Esophagus muscularis mucosa (tissue), 4 donors: ENCODE results near the gene RUNX2. TPM values are rescaled to one million over a fixed set of nuclear protein-coding genes. Genes with fewer than 3 reads are reported as not detected.

ENCODE experiments used
- DNase-seq: peaks from one replicate; pipeline ENCODE4 v3.0.0-alpha.2; 2017; ENCODE audit errors: extremely low spot score
- H3K27ac ChIP-seq, 4 donors: fragments of 200-600 bp; sonication (generic); replicated peaks in 1 of 4; 1 replicate in 3 of 4; 2 replicates in 1 of 4; pipeline ENCODE4 v1.5.1; 2016 to 2019; ENCODE audit warnings: mild to moderate bottlenecking in 1 of 4
- H3K27me3 ChIP-seq, 4 donors: fragments of 200-600 bp; sonication (generic); one replicate each; pipeline versions ENCODE4 v1.5.1 to v1.6.0; 2016 to 2019
- H3K36me3 ChIP-seq, 4 donors: fragments of 200-600 bp; sonication (generic); one replicate each; pipeline ENCODE4 v1.5.1; 2016 to 2019
- H3K4me1 ChIP-seq, 4 donors: fragments of 200-600 bp; sonication (generic); one replicate each; pipeline ENCODE4 v1.5.1; 2016 to 2019
- H3K4me3 ChIP-seq, 4 donors: fragments of 200-600 bp; sonication (generic); 1 replicate in 2 of 4; 2 replicates in 2 of 4; pipeline ENCODE4 v1.5.1; 2016 to 2019; ENCODE audit warnings: mild to moderate bottlenecking in 4 of 4, moderate library complexity in 1 of 4
- H3K9me3 ChIP-seq, 4 donors: fragments of 200-600 bp; sonication (generic); 1 replicate in 3 of 4; 2 replicates in 1 of 4; pipeline ENCODE4 v1.5.1; 2016 to 2019
- CTCF ChIP-seq, 3 experiments: fragments of 200-600 bp in 2 of 3; fragments of 450-650 bp in 1 of 3; sonication (generic) in 2 of 3; IDR thresholded peaks; one replicate each; pipeline ENCODE4 v1.5.1; 2017 to 2019; ENCODE audit warnings: antibody characterized with exemption in 3 of 3, mild to moderate bottlenecking in 2 of 3, moderate library complexity in 1 of 3
- EP300 ChIP-seq: sonication (generic); formaldehyde crosslinking; IDR thresholded peaks from one replicate; pipeline ENCODE4 v1.6.1; 2017; ENCODE audit warnings: antibody characterized with exemption
- POLR2A ChIP-seq: fragments of 450-650 bp; IDR thresholded peaks from one replicate; pipeline ENCODE4 v1.6.1; 2017; ENCODE audit warnings: antibody characterized with exemption, moderate library complexity, mild to moderate bottlenecking, low read depth
- POLR2AphosphoS5 ChIP-seq, 2 donors: sonication (generic); formaldehyde crosslinking; IDR thresholded peaks; one replicate each; pipeline ENCODE4 v1.6.1; 2017; ENCODE audit warnings: antibody characterized with exemption in 2 of 2
- WGBS: methylation state at CpG from one replicate; pipeline ENCODE4 v1.1.5; 2018; 5-methylcytosine and 5-hydroxymethylcytosine counted together
- intact Hi-C: fragments of 100-400 bp; cut with DNase I; formaldehyde crosslinking; loops from one replicate; pipeline ENCODE4 v1.15.1; 2023
- total RNA-seq, 4 donors: library from RNA; depleted of rRNA; stranded (reverse); fragments of >200 nt; gene quantifications; one replicate each; pipeline versions ENCODE4 v1.1.0 to v1.2.1, GENCODE V29; 2016

RUNX2 gene
- total RNA-seq, 4 donors from 2014 or later = 1.0 to 1.6 (median 1.4) TPM

GRCh38 chr6:45366534-45366933 is 38.4 kb downstream of the RUNX2 start:
- intact Hi-C loops = no loop called here
- 100% methylated on average over 1 of the region's 1 CpG for WGBS
- no peaks in the 10 kb centered on the region for H3K9me3 ChIP-seq
- DNase-seq = no peak
- no peak overlapping the region for H3K27ac ChIP-seq
- no peak overlapping the region for H3K4me3 ChIP-seq
- no peaks in the 10 kb centered on the region for H3K27me3 ChIP-seq
- no peaks in the 10 kb centered on the region for H3K4me1 ChIP-seq
- no peak for TF ChIP-seq POLR2AphosphoS5 (IDR thresholded peaks at IDR 0.05)
- no peak for TF ChIP-seq EP300
- no peak for TF ChIP-seq CTCF (IDR thresholded peaks at IDR 0.05)
- TF ChIP-seq POLR2A = no peak
- no peaks in the 10 kb centered on the region for H3K36me3 ChIP-seq

GRCh38 chr6:45367999-45368398 is 39.9 kb downstream of the RUNX2 start:
- H3K27me3 ChIP-seq = no peaks in the 10 kb centered on the region
- intact Hi-C loops = no loop called here
- H3K9me3 ChIP-seq = no peaks in the 10 kb centered on the region
- no peak for DNase-seq
- H3K27ac ChIP-seq = no peak overlapping the region
- no peak overlapping the region for H3K4me3 ChIP-seq
- H3K4me1 ChIP-seq = no peaks in the 10 kb centered on the region
- H3K36me3 ChIP-seq = no peaks in the 10 kb centered on the region
- TF ChIP-seq POLR2AphosphoS5 (IDR thresholded peaks at IDR 0.05) (no peak), POLR2A (no peak), CTCF (IDR thresholded peaks at IDR 0.05) (no peak), EP300 (no peak)

- H3K27ac ChIP-seq = no peak overlapping the region
- no peaks in the 10 kb centered on the region for H3K9me3 ChIP-seq
- H3K27me3 ChIP-seq = no peaks in the 10 kb centered on the region
- no peaks in the 10 kb centered on the region for H3K4me1 ChIP-seq
- 85% methylated on average over 1 of the region's 1 CpG for WGBS
- no peak overlapping the region for H3K4me3 ChIP-seq
- intact Hi-C loops = no loop called here
- TF ChIP-seq EP300 (no peak), POLR2AphosphoS5 (IDR thresholded peaks at IDR 0.05) (no peak), POLR2A (no peak), CTCF (IDR thresholded peaks at IDR 0.05) (no peak)
- DNase-seq = no peak
- H3K36me3 ChIP-seq = no peaks in the 10 kb centered on the region
These were observed 41.7 kb downstream of the RUNX2 start for GRCh38 chr6:45369870-45370269.

GRCh38 chr6:45371924-45372573 is 43.9 kb downstream of the RUNX2 start:
- Histone ChIP-seq H3K4me3 (no peak overlapping the region), H3K36me3 (no peaks in the 10 kb centered on the region), H3K27me3 (no peaks in the 10 kb centered on the region), H3K4me1 (peaks cover 0 to 11% (median 6%) of the 10 kb centered on the region in 4 donors), H3K9me3 (no peaks in the 10 kb centered on the region), H3K27ac (no peak overlapping the region)
- no peak for TF ChIP-seq CTCF (IDR thresholded peaks at IDR 0.05)
- TF ChIP-seq EP300 = no peak
- TF ChIP-seq POLR2AphosphoS5 (IDR thresholded peaks at IDR 0.05) = no peak
- no peak for TF ChIP-seq POLR2A
- no peak for DNase-seq
- intact Hi-C loops = no loop called here
- WGBS = 95% methylated on average over 3 of the region's 3 CpGs

GRCh38 chr6:45375449-45375848 is 47.3 kb downstream of the RUNX2 start:
- Histone ChIP-seq H3K4me1 (peaks cover 3 to 20% (median 13%) of the 10 kb centered on the region in 4 donors), H3K27ac (no peak overlapping the region), H3K27me3 (no peaks in the 10 kb centered on the region), H3K36me3 (no peaks in the 10 kb centered on the region), H3K9me3 (no peaks in the 10 kb centered on the region), H3K4me3 (no peak overlapping the region)
- WGBS = 83% methylated on average over 3 of the region's 3 CpGs
- TF ChIP-seq POLR2AphosphoS5 (IDR thresholded peaks at IDR 0.05) = no peak
- TF ChIP-seq CTCF (IDR thresholded peaks at IDR 0.05) = no peak
- TF ChIP-seq POLR2A = no peak
- TF ChIP-seq EP300 = no peak
- no peak for DNase-seq
- intact Hi-C loops = no loop called here
